Measurements from ENCODE around the gene CENPF.

GRCh38 chr1:214587165-214587564, 15.8 kb upstream of the CENPF start:
- TF ChIP-seq POLR2AphosphoS5 (IDR thresholded peaks at IDR 0.05; ENCODE audit: low read depth, low read length) = no peak
- no peak for TF ChIP-seq TAF1 (IDR thresholded peaks at IDR 0.05; ENCODE audit: borderline replicate concordance, insufficient read depth, low read length)
